ENCODE measurements around the gene GABBR1. TPM values are rescaled to one million over a fixed set of nuclear protein-coding genes. Genes with fewer than 3 reads are reported as not detected.

GABBR1 gene
- total RNA-seq, 2 experiments from 2014 or later, result 78.4 to 79.9 TPM

GRCh38 chr6:29647927-29648642 lies 15.1 kb upstream of the GABBR1 start:
- DNase-seq, result peak in 1 of 14 experiments; percentile 35
- peaks cover 18% of the 10 kb centered on the region for H3K4me1 Mint-ChIP-seq (ENCODE audit: low read depth)

GRCh38 chr6:29641430-29642148 lies 8.6 kb upstream of the GABBR1 start:
- ATAC-seq (ENCODE audit: poor library complexity) (peak; percentile 93), DNase-seq (peak in 9 of 14 experiments; percentile 13 to 74 (median 44))
- H3K4me3 ChIP-seq (ENCODE audit: low read length), result no peak overlapping the region
- H3K9me3 ChIP-seq (ENCODE audit: control insufficient read depth in 1 of 2, insufficient read depth in 1 of 2, low read length in 2 of 2), result no peaks in the 10 kb centered on the region
- ChIA-PET POLR2A (interaction anchor here (0.8 to 3.6 kb wide), 5 partner anchors 8 to 14 kb away, joined by 4 to 60 read pairs (median 11); partner anchors contain the start of gene GABBR1), CTCF (interaction anchor here (3.1 to 4.7 kb wide), 3 partner anchors 9 to 13 kb away, joined by 12 to 45 read pairs (median 14); no protein-coding TSS in a partner anchor)
- H3K27me3 ChIP-seq (ENCODE audit: control insufficient read depth in 1 of 2, insufficient read depth in 2 of 2, low read length in 2 of 2), result no peaks in the 10 kb centered on the region
- peaks cover 22% of the 10 kb centered on the region for H3K4me1 ChIP-seq (ENCODE audit: insufficient read depth, low read length)
- no peak for TF ChIP-seq CTCF (IDR thresholded peaks at IDR 0.05)
- H3K36me3 Mint-ChIP-seq (ENCODE audit: low read depth), result no peaks in the 10 kb centered on the region
- no peaks in the 10 kb centered on the region for H3K27me3 Mint-ChIP-seq
- intact Hi-C loops (cut with DNase I, micrococcal nuclease), result no loop called here
- peak overlapping the region; percentile 69 for H3K4me3 Mint-ChIP-seq
- H3K36me3 ChIP-seq (ENCODE audit: insufficient read depth, low read length), result no peaks in the 10 kb centered on the region
- peak overlapping the region in 1 of 2 donors; percentile 42 for H3K27ac ChIP-seq (ENCODE audit: low read depth in 1 of 2, low read length in 2 of 2)
- peak overlapping the region; percentile 95 for H3K27ac Mint-ChIP-seq
- H3K4me1 Mint-ChIP-seq (ENCODE audit: low read depth), result peaks cover 28% of the 10 kb centered on the region
- no peaks in the 10 kb centered on the region for H3K9me3 Mint-ChIP-seq

More at GRCh38 chr6:29647927-29648642, 15.1 kb upstream of the GABBR1 start:
- Histone ChIP-seq H3K27me3 (ENCODE audit: control insufficient read depth in 1 of 2, insufficient read depth in 2 of 2, low read length in 2 of 2) (no peaks in the 10 kb centered on the region), H3K36me3 (ENCODE audit: insufficient read depth, low read length) (no peaks in the 10 kb centered on the region), H3K9me3 (ENCODE audit: control insufficient read depth in 1 of 2, insufficient read depth in 1 of 2, low read length in 2 of 2) (no peaks in the 10 kb centered on the region), H3K27ac (ENCODE audit: low read depth in 1 of 2, low read length in 2 of 2) (no peak overlapping the region), H3K4me3 (ENCODE audit: low read length) (no peak overlapping the region), H3K4me1 (ENCODE audit: insufficient read depth, low read length) (peaks cover 15% of the 10 kb centered on the region)
- no peak overlapping the region for H3K27ac Mint-ChIP-seq
- ATAC-seq (ENCODE audit: poor library complexity), result no peak
- no peak overlapping the region for H3K4me3 Mint-ChIP-seq
- intact Hi-C loops (cut with DNase I, micrococcal nuclease), result loop anchor here in 1 of 2 experiments (1.0 kb wide), 1 partner anchor 15 kb away; the partner anchor contains the start of gene GABBR1
- POLR2A ChIA-PET, result interaction anchor here (2.9 kb wide), 1 partner anchor 20 kb away, joined by 14 read pairs; no protein-coding TSS in a partner anchor
- no peaks in the 10 kb centered on the region for H3K36me3 Mint-ChIP-seq (ENCODE audit: low read depth)
- no peaks in the 10 kb centered on the region for H3K9me3 Mint-ChIP-seq
- CTCF ChIA-PET, result interaction anchor here (1.0 to 1.4 kb wide), 2 partner anchors 14 to 19 kb away, joined by 3 to 6 read pairs; no protein-coding TSS in a partner anchor
- H3K27me3 Mint-ChIP-seq, result no peaks in the 10 kb centered on the region
- TF ChIP-seq CTCF (IDR thresholded peaks at IDR 0.05), result no peak

- Histone ChIP-seq H3K36me3 (ENCODE audit: insufficient read depth, low read length) (no peaks in the 10 kb centered on the region), H3K27ac (ENCODE audit: low read depth in 1 of 2, low read length in 2 of 2) (no peak overlapping the region), H3K9me3 (ENCODE audit: control insufficient read depth in 1 of 2, insufficient read depth in 1 of 2, low read length in 2 of 2) (no peaks in the 10 kb centered on the region), H3K27me3 (ENCODE audit: control insufficient read depth in 1 of 2, insufficient read depth in 2 of 2, low read length in 2 of 2) (no peaks in the 10 kb centered on the region), H3K4me3 (ENCODE audit: low read length) (no peak overlapping the region), H3K4me1 (ENCODE audit: insufficient read depth, low read length) (peaks cover 26% of the 10 kb centered on the region)
- no peaks in the 10 kb centered on the region for H3K27me3 Mint-ChIP-seq
- H3K9me3 Mint-ChIP-seq, result no peaks in the 10 kb centered on the region
- no peak for DNase-seq
- ChIA-PET POLR2A (interaction anchor here (2.0 kb wide), 1 partner anchor 13 kb away, joined by 4 read pairs; no protein-coding TSS in a partner anchor), CTCF (interaction anchor here (1.7 kb wide), 1 partner anchor 16 kb away, joined by 5 read pairs; no protein-coding TSS in a partner anchor)
- no peak overlapping the region for H3K4me3 Mint-ChIP-seq
- intact Hi-C loops (cut with DNase I, micrococcal nuclease), result no loop called here
- no peak for TF ChIP-seq CTCF (IDR thresholded peaks at IDR 0.05)
- H3K27ac Mint-ChIP-seq, result no peak overlapping the region
- no peaks in the 10 kb centered on the region for H3K36me3 Mint-ChIP-seq (ENCODE audit: low read depth)
- peaks cover 34% of the 10 kb centered on the region for H3K4me1 Mint-ChIP-seq (ENCODE audit: low read depth)
- no peak for ATAC-seq (ENCODE audit: poor library complexity)
These were observed 4.3 kb upstream of the GABBR1 start for GRCh38 chr6:29637247-29637646.
